Hematopoietic multipotent progenitor cell treated with erythropoietin and hydrocortisone succinate and interleukin-3 and kit ligand, for 4 days (in vitro differentiated cells): ENCODE measurements around the gene CREB3L2.

Experiments used
- DNase-seq: peaks from one replicate; pipeline ENCODE4 v3.0.0-alpha.2; 2015

The CREB3L2 gene

DNA sequence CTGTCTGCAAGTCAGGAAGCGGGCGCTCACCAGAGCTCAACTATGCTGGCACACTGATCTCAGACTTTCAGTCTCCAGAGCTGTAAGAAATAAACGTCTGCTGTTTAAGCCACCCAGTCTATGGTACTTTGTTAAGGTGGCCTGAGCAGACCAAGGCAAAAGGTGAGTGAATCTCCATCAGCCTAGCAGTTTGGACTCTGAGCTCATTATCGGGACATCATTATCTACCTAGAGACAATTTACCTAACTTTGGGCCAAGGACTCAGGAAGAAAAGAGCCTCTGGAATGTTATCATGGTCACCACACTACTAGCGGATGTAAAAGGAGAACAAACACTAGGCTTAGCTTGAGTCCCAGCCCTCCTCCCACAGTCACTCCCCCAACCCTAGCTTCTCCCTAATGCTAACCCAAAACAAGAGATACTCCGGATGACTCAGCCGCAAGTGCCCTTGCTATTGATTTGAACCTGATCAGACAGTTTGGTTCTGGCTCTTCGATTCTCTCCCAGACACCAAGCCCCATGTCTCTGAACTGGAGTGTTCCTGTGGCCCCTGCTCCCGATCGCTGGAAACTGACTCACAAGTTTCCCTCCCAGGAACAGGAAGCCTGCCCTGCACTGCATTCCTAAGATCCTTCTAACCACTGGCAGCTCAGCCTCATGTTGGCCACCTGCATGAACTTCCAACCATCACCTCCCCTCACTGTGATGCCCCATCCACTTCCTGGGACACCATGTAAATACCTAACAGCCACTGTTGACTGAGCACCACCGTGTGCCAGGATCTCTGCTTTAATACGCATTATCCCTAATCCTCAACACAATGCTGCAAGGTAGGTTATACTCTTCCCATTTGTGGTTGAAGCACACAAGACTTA lies 34.5 kb downstream of the CREB3L2 start:
- DNase-seq: peak; percentile 50

GRCh38 chr7:137966641-137967142 lies 35.2 kb downstream of the CREB3L2 start:
- DNase-seq: no peak

- DNase-seq: no peak
Observed at GRCh38 chr7:137965942-137966640, 35.8 kb downstream of the CREB3L2 start.

- DNase-seq: no peak
Observed at GRCh38 chr7:137964824-137965545, 36.9 kb downstream of the CREB3L2 start.

GRCh38 chr7:137962875-137963507 lies 38.9 kb downstream of the CREB3L2 start:
- peak; percentile 82 for DNase-seq

DNA sequence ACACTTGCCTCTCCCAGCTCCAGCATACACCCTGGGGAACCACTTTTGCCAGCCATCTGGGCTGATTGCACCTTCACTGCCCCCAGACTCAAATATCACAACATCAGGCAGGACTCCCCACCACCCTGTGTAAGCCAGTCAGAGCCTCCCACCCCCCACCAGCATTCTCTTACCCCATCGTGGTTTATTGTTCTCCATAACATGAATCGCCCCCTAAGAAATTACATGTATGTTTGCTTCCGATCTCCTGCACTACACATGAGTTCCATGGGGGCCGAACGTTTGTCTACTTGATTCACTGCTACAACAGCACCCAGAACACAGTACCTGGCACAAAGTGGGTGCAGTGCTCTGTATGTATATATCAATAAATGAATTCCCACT lies 39.4 kb downstream of the CREB3L2 start:
- DNase-seq: no peak

GRCh38 chr7:137961200-137962177 lies 40.4 kb downstream of the CREB3L2 start:
- DNase-seq: peak; percentile 78

DNA sequence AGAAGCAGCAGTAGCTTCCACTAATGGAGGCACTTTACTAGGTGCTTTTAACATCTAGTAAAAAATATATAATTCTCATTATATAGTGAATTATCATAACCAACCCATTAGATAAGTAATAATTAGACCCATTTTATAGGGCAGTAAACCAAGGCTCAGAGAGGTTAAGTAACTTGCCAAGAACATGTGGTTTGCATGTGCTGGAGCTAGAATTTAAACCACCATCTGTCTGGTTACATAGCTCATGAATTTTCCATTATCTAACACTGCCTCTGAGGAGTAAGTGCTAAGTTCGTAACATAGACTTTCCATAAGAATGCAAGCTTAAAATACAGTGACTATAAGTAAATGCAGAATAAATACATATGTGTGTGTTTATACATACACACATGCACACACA lies 41.9 kb downstream of the CREB3L2 start:
- no peak for DNase-seq

DNA sequence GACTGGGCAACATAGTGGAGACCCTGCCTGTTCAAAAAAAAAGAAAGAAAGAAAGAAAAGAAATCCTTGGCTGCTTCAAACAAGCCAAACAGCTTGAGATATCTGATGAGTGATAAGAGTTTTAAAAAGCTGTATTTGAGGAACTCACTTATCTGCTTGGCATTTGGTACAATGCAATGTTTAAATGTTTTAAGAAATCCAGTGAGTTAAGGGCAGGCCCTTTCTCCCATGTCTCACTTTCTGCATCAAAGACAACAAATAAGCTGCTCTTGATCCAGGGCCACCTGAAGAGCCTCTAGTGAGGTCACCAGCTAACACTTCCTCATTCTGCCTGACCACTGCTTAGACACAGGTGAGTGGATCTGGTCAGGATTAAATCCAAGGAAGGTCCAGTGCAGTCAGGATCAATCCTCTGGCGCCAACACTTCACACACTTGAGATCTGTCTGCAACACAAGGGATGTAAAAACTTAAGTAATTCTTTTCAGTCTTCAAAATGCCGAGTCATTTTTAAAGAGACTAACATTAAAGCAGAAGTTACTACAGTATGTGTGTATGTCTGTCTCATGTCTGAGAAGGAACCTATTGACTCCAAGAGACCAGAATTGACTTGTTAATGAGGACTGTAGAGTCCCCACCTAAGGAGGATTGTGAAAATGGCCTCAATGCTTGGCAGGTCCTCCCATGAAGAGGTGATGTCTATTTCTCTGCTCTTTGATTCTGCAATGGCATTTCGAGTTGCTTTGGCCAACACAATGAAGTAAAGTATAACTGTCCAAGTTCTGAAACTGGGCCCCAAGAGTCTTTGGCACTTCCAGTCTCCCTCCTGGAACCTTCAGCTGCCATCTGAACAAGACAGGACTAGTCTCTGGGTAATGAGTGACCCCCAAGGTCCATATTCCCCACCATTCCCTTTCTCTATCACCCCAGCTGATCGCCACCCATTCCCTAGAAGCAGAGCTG lies 43.1 kb downstream of the CREB3L2 start:
- DNase-seq: peak; percentile 73

- no peak for DNase-seq
Observed at GRCh38 chr7:137957887-137958286, 44.0 kb downstream of the CREB3L2 start.

GRCh38 chr7:137956591-137956990 lies 45.3 kb downstream of the CREB3L2 start:
- no peak for DNase-seq

DNA sequence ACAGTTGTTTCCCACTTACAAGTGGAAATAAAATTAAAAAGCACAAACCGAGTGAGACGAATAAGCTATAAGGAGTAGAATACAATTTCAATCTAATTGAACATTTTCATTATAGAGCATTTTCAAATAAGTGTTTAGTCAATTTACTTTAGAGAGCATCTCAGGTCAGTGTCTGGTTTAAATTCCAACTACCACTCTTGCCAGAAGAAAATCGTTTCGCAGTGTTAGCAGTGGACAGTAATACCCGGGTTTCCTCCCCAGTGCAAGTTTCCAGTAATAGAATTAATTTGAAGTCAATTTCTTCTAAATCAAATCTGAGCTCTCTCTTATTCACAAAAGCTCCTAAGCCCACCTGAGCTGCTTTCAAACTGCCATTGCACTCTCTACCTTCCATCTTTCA lies 45.7 kb downstream of the CREB3L2 start:
- no peak for DNase-seq

GRCh38 chr7:137954614-137955013 lies 47.3 kb downstream of the CREB3L2 start:
- no peak for DNase-seq

GRCh38 chr7:137953665-137954470 lies 48.0 kb downstream of the CREB3L2 start:
- peak; percentile 56 for DNase-seq

GRCh38 chr7:137953043-137953664 lies 48.7 kb downstream of the CREB3L2 start:
- no peak for DNase-seq

DNA sequence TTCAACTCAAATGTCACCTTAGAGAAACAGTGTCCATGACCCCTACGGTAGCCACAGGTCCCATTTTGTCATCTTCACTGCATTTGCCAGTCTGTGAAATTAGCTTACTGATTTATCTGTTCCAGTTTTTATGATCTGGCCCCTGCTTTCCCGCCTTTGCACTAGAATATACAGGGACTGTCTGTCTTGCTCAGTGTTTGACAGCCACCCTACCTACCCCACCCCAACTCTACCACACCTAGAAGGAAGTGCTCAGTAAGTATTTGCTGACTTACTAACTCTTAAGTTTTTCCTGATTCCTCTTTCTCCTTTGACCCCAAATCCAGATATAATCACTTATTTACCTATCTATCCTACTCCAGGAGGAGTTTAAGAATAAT lies 49.5 kb downstream of the CREB3L2 start:
- DNase-seq: no peak

- no peak for DNase-seq
Observed at GRCh38 chr7:137951700-137952425, 50.0 kb downstream of the CREB3L2 start.

DNA sequence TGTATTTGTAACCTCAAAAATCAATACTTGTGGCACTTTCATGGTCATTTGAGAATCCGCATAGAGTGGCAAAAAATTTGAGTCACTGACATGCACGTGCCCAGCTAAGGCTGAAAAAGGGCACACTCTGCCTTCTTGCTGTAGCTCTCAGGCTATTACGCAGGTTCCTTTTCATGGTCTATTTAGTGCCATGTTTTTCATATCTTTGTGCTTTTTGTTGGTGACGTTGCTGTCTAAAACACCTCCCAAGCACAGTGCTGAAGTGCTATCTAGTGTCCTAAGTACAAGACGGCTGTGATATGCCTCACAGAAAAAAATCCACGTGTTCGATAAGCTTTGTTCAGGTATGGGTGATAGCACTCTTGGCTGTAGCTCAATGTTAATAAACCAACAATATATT lies 50.9 kb downstream of the CREB3L2 start:
- DNase-seq: no peak
